Testis (tissue), 3 donors: Measurements from ENCODE around the gene PIP4K2A. TPM values are rescaled to one million over a fixed set of nuclear protein-coding genes. Genes with fewer than 3 reads are reported as not detected.

Source experiments
- DNase-seq: peaks from one replicate; pipeline ENCODE4 v3.0.0-alpha.2; 2019
- H3K27ac ChIP-seq, 2 donors: fragments of 200-600 bp; sonication (generic); one replicate each; pipeline ENCODE4 v1.5.1; 2019
- H3K27me3 ChIP-seq: fragments of 200-600 bp; sonication (generic); one replicate; pipeline ENCODE4 v1.5.1; 2019
- H3K36me3 ChIP-seq: fragments of 200-600 bp; sonication (generic); one replicate; pipeline ENCODE4 v1.5.1; 2017; ENCODE audit warnings: low read depth; ENCODE audit errors: missing control alignments
- H3K4me1 ChIP-seq: fragments of 200-600 bp; sonication (generic); one replicate; pipeline ENCODE4 v1.5.1; 2019
- H3K4me3 ChIP-seq, 2 donors: fragments of 200-600 bp; sonication (generic); one replicate each; pipeline ENCODE4 v1.5.1; 2017 to 2019
- H3K9me3 ChIP-seq: fragments of 200-600 bp; sonication (generic); one replicate; pipeline ENCODE4 v1.5.1; 2017
- CTCF ChIP-seq, 3 experiments: fragments of 450-650 bp in 2 of 3; fragments of 200-600 bp in 1 of 3; sonication (generic) in 1 of 3; IDR thresholded peaks; one replicate each; pipeline ENCODE4 v1.5.1; 2016 to 2019; ENCODE audit warnings: antibody characterized with exemption in 3 of 3, mild to moderate bottlenecking in 2 of 3, moderate library complexity in 1 of 3
- POLR2A ChIP-seq: fragments of 450-650 bp; IDR thresholded peaks from one replicate; pipeline ENCODE4 v1.6.1; 2017; ENCODE audit warnings: antibody characterized with exemption, mild to moderate bottlenecking, moderate library complexity
- WGBS, 2 donors: methylation state at CpG; one replicate each; pipeline ENCODE4 v1.1.5; 2018; 5-methylcytosine and 5-hydroxymethylcytosine counted together
- intact Hi-C: fragments of 100-400 bp; cut with DNase I; formaldehyde crosslinking; loops from one replicate; pipeline ENCODE4 v1.15.1; 2023; ENCODE audit warnings: low total_unique reads
- polyA plus RNA-seq: library from polyadenylated mRNA; stranded (reverse); fragments of 350-450 nt; fragmentation: Illumina TruSeq; extraction: RNeasy Lipid Tissue Mini Kit (QIAGEN cat#74804); gene quantifications from one replicate; pipeline ENCODE4 v1.2.3, GENCODE V29; 2014; ENCODE audit warnings: low read depth, low replicate concordance; ENCODE audit not compliant: insufficient read depth
- total RNA-seq, 2 donors: library from RNA; depleted of rRNA; stranded (reverse); fragments of >200 nt; gene quantifications; one replicate each; pipeline ENCODE4 v1.2.3, GENCODE V29; 2016

PIP4K2A gene
- total and polyA plus RNA-seq, 3 donors from 2014 or later, result 12.6 to 26.0 (median 15.8) TPM

- DNase-seq, result no peak
- Histone ChIP-seq H3K27me3 (no peaks in the 10 kb centered on the region), H3K27ac (no peak overlapping the region), H3K9me3 (no peaks in the 10 kb centered on the region), H3K4me1 (no peaks in the 10 kb centered on the region), H3K36me3 (no peaks in the 10 kb centered on the region), H3K4me3 (no peak overlapping the region)
- no peak for TF ChIP-seq POLR2A
- TF ChIP-seq CTCF (IDR thresholded peaks at IDR 0.05), result no peak
- intact Hi-C loops, result no loop called here
- WGBS, 2 donors, result 77 to 85% methylated on average over 9 of the region's 9 CpGs
Measured at GRCh38 chr10:22690614-22691431, 23.6 kb downstream of the PIP4K2A start.

DNA sequence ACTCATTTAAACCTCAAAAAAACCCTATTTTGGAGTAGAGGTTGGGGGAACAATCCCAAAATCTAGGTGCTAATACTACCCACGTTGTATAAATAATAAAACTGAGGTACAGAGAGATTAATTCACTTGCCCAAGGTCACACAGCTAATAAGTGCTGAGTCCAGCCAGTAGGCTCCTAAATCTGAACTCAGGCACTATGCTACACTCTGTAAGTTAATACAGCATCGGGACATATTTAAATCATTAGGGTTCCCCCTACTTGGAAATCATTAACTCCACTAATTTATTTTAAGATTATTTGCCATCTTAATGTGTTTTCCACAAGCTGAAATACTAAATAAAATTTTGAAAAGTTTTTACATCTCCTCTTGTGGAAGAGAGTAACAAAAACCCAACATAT, 24.2 kb downstream of the PIP4K2A start:
- no peak for TF ChIP-seq CTCF (IDR thresholded peaks at IDR 0.05)
- no peak for TF ChIP-seq POLR2A
- no peak overlapping the region for H3K4me3 ChIP-seq
- H3K27me3 ChIP-seq, result no peaks in the 10 kb centered on the region
- no peaks in the 10 kb centered on the region for H3K36me3 ChIP-seq
- intact Hi-C loops, result no loop called here
- WGBS, 2 donors, result 69 to 88% methylated on average over 2 of the region's 2 CpGs
- H3K9me3 ChIP-seq, result no peaks in the 10 kb centered on the region
- H3K27ac ChIP-seq, result no peak overlapping the region
- no peak for DNase-seq
- H3K4me1 ChIP-seq, result no peaks in the 10 kb centered on the region

DNA sequence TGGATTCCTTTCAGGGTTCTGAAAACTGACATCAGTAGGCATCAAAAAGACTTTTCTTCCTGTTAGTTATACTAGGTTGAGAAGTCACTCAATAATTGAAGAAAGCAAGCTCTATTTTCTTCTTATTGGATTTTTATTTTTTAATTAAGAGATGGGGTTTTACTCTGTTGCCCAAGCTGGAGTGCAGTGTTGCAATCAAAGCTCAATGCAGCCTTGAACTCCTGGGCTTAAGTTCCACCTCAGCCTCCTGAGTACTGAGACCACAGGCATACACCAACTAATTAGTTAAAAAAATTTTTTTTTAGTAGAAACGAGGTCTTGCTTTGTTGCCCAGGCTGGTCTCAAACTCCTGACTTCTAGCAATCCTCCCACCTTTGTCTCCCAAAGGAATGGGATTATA, 28.0 kb downstream of the PIP4K2A start:
- Histone ChIP-seq H3K4me1 (no peaks in the 10 kb centered on the region), H3K27ac (no peak overlapping the region), H3K27me3 (no peaks in the 10 kb centered on the region), H3K4me3 (no peak overlapping the region), H3K36me3 (no peaks in the 10 kb centered on the region), H3K9me3 (no peaks in the 10 kb centered on the region)
- intact Hi-C loops, result no loop called here
- no peak for DNase-seq
- no peak for TF ChIP-seq POLR2A
- TF ChIP-seq CTCF (IDR thresholded peaks at IDR 0.05), result no peak
- WGBS, 2 donors, result 45 to 46% methylated on average over 1 of the region's 1 CpG

- intact Hi-C loops, result no loop called here
- H3K36me3 ChIP-seq, result no peaks in the 10 kb centered on the region
- no peaks in the 10 kb centered on the region for H3K27me3 ChIP-seq
- no peaks in the 10 kb centered on the region for H3K9me3 ChIP-seq
- no peak overlapping the region for H3K4me3 ChIP-seq
- DNase-seq, result no peak
- no peak overlapping the region for H3K27ac ChIP-seq
- H3K4me1 ChIP-seq, result no peaks in the 10 kb centered on the region
- WGBS, 2 donors, result 68 to 73% methylated on average over 8 of the region's 8 CpGs
- TF ChIP-seq POLR2A (no peak), CTCF (IDR thresholded peaks at IDR 0.05) (no peak)
Measured at GRCh38 chr10:22685926-22686325, 28.5 kb downstream of the PIP4K2A start.

- no peaks in the 10 kb centered on the region for H3K9me3 ChIP-seq
- no peak overlapping the region for H3K4me3 ChIP-seq
- no peaks in the 10 kb centered on the region for H3K4me1 ChIP-seq
- no peaks in the 10 kb centered on the region for H3K36me3 ChIP-seq
- H3K27me3 ChIP-seq, result no peaks in the 10 kb centered on the region
- no peak overlapping the region for H3K27ac ChIP-seq
- intact Hi-C loops, result no loop called here
- no peak for DNase-seq
- TF ChIP-seq POLR2A (no peak), CTCF (IDR thresholded peaks at IDR 0.05) (no peak)
- 90 to 96% methylated on average over 5 of the region's 5 CpGs for WGBS, 2 donors
Measured at GRCh38 chr10:22684699-22685098, 29.7 kb downstream of the PIP4K2A start.
